ENCODE results near the gene SMTNL1. TPM values are rescaled to one million over a fixed set of nuclear protein-coding genes. Genes with fewer than 3 reads are reported as not detected.

Gene SMTNL1
- total and polyA plus RNA-seq, 9 of the 15 experiments (the other 6 are each of a cell fraction or from before 2014, with no cell fraction given): not detected

DNA sequence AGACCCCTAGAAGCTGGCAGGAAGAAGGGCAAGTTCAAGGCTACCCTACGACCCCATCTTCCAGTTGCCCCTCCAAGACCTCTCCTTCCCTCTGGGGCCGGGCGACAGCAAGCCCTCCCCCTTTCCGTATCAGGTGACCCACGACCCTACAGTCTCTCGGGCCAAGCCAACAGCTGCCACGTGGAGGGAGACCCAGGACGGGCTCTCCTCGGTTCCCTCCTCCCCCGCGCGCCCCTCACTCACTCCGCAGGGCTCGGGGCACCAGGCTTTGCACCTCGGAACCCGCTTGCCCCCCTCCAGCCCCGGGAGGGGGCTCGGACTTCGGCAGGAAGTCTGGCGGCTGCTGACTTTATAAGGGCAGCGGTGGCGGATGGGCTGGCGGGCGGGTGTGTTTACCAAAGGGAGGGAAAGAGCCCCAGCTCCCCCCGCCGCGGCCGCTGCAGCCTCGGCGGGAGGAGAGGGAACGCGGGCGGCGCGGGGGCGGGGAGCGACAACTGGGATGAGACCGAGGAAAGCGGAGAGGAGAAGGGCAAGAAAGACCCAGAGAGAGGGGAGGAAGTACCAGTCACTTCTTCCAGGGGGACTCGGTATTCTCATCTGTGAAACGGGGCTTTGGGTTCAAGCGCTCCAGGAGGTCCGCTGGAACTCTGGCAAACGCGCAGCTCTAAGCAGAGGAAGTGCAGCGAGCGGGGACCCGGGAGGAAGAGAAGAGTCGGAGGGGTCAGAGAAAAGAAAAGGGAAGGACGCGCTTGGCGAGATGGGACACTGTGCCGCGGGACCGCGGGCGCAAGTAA, 22.7 kb upstream of the SMTNL1 start (continued):
- TF ChIP-seq, protein P1, sequence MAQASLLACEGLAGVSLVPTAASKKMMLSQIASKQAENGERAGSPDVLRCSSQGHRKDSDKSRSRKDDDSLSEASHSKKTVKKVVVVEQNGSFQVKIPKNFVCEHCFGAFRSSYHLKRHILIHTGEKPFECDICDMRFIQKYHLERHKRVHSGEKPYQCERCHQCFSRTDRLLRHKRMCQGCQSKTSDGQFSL (CRISPR knock-in tag; IDR thresholded peaks at IDR 0.05): peak; percentile 38; the same call in 1 of the 2 replicates
- TF ChIP-seq, protein P1 (tag; IDR thresholded peaks at IDR 0.05): no peak
- TF ChIP-seq ZNF347 (CRISPR knock-in tag; IDR thresholded peaks at IDR 0.05; ENCODE audit: low read depth) (no peak), POLR2B (IDR thresholded peaks at IDR 0.05; ENCODE audit: low read depth, partially characterized antibody) (no peak), TAL1 (IDR thresholded peaks at IDR 0.05) (no peak), CREB1 (IDR thresholded peaks at IDR 0.05) (no peak), CREB1 (CRISPR knock-in tag; IDR thresholded peaks at IDR 0.05) (no peak), HDAC2 (IDR thresholded peaks at IDR 0.05) (0 out of 2 replicates have a peak, but pooled peaks have one; percentile 25), RNF219 (CRISPR knock-in tag; IDR thresholded peaks at IDR 0.05) (no peak), NR3C1 (CRISPR knock-in tag; IDR thresholded peaks at IDR 0.05) (no peak), MTA1 (IDR thresholded peaks at IDR 0.05; ENCODE audit: borderline replicate concordance) (no peak), GTF2F1 (IDR thresholded peaks at IDR 0.05; ENCODE audit: low read depth, low read length) (no peak), ZNF175 (CRISPR knock-in tag; IDR thresholded peaks at IDR 0.05; ENCODE audit: low read depth) (no peak), RFX5 (IDR thresholded peaks at IDR 0.05; ENCODE audit: low read depth, low read length) (no peak), ZNF586 (CRISPR knock-in tag; conservative IDR thresholded peaks at IDR 0.05) (no peak)
- TF ChIP-seq, protein P2, sequence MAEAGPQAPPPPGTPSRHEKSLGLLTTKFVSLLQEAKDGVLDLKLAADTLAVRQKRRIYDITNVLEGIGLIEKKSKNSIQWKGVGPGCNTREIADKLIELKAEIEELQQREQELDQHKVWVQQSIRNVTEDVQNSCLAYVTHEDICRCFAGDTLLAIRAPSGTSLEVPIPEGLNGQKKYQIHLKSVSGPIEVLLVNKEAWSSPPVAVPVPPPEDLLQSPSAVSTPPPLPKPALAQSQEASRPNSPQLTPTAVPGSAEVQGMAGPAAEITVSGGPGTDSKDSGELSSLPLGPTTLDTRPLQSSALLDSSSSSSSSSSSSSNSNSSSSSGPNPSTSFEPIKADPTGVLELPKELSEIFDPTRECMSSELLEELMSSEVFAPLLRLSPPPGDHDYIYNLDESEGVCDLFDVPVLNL (CRISPR knock-in tag; IDR thresholded peaks at IDR 0.05; ENCODE audit: low read depth): no peak
- TF ChIP-seq, protein P3, sequence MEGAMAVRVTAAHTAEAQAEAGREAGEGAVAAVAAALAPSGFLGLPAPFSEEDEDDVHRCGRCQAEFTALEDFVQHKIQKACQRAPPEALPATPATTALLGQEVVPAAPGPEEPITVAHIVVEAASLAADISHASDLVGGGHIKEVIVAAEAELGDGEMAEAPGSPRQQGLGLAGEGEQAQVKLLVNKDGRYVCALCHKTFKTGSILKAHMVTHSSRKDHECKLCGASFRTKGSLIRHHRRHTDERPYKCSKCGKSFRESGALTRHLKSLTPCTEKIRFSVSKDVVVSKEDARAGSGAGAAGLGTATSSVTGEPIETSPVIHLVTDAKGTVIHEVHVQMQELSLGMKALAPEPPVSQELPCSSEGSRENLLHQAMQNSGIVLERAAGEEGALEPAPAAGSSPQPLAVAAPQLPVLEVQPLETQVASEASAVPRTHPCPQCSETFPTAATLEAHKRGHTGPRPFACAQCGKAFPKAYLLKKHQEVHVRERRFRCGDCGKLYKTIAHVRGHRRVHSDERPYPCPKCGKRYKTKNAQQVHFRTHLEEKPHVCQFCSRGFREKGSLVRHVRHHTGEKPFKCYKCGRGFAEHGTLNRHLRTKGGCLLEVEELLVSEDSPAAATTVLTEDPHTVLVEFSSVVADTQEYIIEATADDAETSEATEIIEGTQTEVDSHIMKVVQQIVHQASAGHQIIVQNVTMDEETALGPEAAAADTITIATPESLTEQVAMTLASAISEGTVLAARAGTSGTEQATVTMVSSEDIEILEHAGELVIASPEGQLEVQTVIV (CRISPR knock-in tag; IDR thresholded peaks at IDR 0.05; ENCODE audit: borderline replicate concordance): no peak
- TF ChIP-seq, protein P4, sequence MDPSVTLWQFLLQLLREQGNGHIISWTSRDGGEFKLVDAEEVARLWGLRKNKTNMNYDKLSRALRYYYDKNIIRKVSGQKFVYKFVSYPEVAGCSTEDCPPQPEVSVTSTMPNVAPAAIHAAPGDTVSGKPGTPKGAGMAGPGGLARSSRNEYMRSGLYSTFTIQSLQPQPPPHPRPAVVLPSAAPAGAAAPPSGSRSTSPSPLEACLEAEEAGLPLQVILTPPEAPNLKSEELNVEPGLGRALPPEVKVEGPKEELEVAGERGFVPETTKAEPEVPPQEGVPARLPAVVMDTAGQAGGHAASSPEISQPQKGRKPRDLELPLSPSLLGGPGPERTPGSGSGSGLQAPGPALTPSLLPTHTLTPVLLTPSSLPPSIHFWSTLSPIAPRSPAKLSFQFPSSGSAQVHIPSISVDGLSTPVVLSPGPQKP (CRISPR knock-in tag; IDR thresholded peaks at IDR 0.05): no peak; the same call in 1 of the 2 replicates
- TF ChIP-seq, protein P5, sequence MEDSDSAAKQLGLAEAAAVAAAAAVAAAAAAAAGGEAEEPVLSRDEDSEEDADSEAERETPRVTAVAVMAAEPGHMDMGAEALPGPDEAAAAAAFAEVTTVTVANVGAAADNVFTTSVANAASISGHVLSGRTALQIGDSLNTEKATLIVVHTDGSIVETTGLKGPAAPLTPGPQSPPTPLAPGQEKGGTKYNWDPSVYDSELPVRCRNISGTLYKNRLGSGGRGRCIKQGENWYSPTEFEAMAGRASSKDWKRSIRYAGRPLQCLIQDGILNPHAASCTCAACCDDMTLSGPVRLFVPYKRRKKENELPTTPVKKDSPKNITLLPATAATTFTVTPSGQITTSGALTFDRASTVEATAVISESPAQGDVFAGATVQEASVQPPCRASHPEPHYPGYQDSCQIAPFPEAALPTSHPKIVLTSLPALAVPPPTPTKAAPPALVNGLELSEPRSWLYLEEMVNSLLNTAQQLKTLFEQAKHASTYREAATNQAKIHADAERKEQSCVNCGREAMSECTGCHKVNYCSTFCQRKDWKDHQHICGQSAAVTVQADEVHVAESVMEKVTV (CRISPR knock-in tag; IDR thresholded peaks at IDR 0.05): no peak

Data from K562 (cell line).